Ascending aorta (tissue), 2 donors: Measurements from ENCODE around the gene ARPC1A. TPM values are rescaled to one million over a fixed set of nuclear protein-coding genes. Genes with fewer than 3 reads are reported as not detected.
A peak's percentile ranks its signal among the peaks of the same experiment; 100 is the strongest.
"Not testable (repeated sequence)": the region's sequence is repeated elsewhere in the genome, so short reads cannot be mapped to it uniquely, and the experiment has no call there.

Source experiments
- DNase-seq, 2 donors: peaks; one replicate each; pipeline ENCODE4 v3.0.0-alpha.2; 2019; ENCODE audit warnings: low spot score in 2 of 2
- H3K27ac ChIP-seq, 2 donors: fragments of 200-600 bp; sonication (generic); one replicate each; pipeline ENCODE4 v1.5.1; 2016 to 2017; ENCODE audit warnings: mild to moderate bottlenecking in 1 of 2
- H3K27me3 ChIP-seq: fragments of 200-600 bp; sonication (generic); one replicate; pipeline ENCODE4 v1.5.1; 2017
- H3K36me3 ChIP-seq, 2 donors: fragments of 200-600 bp; sonication (generic); one replicate each; pipeline ENCODE4 v1.5.1; 2016
- H3K4me1 ChIP-seq, 2 donors: fragments of 200-600 bp; sonication (generic); one replicate each; pipeline ENCODE4 v1.5.1; 2016 to 2017; ENCODE audit warnings: mild to moderate bottlenecking in 1 of 2
- H3K4me3 ChIP-seq, 2 donors: fragments of 200-600 bp; sonication (generic); one replicate each; pipeline ENCODE4 v1.5.1; 2016 to 2017; ENCODE audit warnings: mild to moderate bottlenecking in 1 of 2
- H3K9me3 ChIP-seq, 2 donors: fragments of 200-600 bp; sonication (generic); one replicate each; pipeline ENCODE4 v1.5.1; 2016
- intact Hi-C: fragments of 100-400 bp; cut with DNase I; formaldehyde crosslinking; loops from one replicate; pipeline ENCODE4 v1.15.1; 2023
- total RNA-seq: library from RNA; depleted of rRNA; stranded (reverse); fragments of >200 nt; gene quantifications from one replicate; pipeline ENCODE4 v1.1.0, GENCODE V29; 2016
- TF ChIP-seq, protein P1 (sequence below), 3 experiments: fragments of 200-600 bp in 2 of 3; fragments of 450-650 bp in 1 of 3; sonication (generic) in 2 of 3; IDR thresholded peaks; one replicate each; pipeline ENCODE4 v1.5.1; 2016 to 2019; ENCODE audit warnings: antibody characterized with exemption in 3 of 3, mild to moderate bottlenecking in 1 of 3, moderate library complexity in 1 of 3

The ARPC1A gene
- total RNA-seq, 1 donor from 2014 or later, result 87.7 TPM

DNA sequence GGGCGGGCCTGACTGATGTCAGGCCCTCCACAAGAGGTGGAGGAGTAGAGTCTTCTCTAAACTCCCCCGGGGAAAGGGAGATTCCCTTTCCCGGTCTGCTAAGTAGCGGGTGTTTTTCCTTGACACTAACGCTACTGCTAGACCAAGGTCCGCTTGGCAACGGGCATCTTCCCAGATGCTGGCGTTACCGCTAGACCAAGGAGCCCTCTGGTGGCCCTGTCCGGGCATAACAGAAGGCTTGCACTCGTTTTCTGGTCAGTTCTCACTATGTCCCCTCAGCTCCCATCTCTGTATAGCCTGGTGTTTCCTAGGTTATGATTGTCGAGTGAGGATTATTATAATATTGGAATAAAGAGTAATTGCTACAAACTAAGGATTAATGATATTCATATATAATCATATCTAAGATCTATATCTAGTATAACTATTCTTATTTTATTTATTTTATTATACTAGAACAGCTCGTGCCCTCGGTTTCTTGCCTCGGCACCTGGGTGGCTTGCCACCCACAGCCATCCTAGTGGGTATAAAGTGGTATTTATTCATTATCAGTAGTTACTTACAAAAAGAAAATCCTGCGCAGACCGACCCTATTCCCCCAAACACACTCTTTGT lies 89.9 kb downstream of the ARPC1A start:
- peaks cover 90 to 100% of the 10 kb centered on the region in 2 donors for H3K36me3 ChIP-seq
- H3K27ac ChIP-seq, H3K4me3 ChIP-seq, H3K9me3 ChIP-seq, intact Hi-C loops, H3K27me3 ChIP-seq, H3K4me1 ChIP-seq: not testable (repeated sequence)
- TF ChIP-seq, protein P1, sequence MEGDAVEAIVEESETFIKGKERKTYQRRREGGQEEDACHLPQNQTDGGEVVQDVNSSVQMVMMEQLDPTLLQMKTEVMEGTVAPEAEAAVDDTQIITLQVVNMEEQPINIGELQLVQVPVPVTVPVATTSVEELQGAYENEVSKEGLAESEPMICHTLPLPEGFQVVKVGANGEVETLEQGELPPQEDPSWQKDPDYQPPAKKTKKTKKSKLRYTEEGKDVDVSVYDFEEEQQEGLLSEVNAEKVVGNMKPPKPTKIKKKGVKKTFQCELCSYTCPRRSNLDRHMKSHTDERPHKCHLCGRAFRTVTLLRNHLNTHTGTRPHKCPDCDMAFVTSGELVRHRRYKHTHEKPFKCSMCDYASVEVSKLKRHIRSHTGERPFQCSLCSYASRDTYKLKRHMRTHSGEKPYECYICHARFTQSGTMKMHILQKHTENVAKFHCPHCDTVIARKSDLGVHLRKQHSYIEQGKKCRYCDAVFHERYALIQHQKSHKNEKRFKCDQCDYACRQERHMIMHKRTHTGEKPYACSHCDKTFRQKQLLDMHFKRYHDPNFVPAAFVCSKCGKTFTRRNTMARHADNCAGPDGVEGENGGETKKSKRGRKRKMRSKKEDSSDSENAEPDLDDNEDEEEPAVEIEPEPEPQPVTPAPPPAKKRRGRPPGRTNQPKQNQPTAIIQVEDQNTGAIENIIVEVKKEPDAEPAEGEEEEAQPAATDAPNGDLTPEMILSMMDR (IDR thresholded peaks at IDR 0.05), result peak; percentile 46 to 69 (median 55)
- DNase-seq, result peak in 1 of 2 donors; percentile 83

Other genes starting within 250 kb of the ARPC1A start
- 26.5 TPM for gene SMURF1, start 181.8 kb upstream of the ARPC1A start, total RNA-seq
- gene KPNA7, start 117.8 kb upstream of the ARPC1A start, total RNA-seq, result not detected
- not detected for gene MYH16, start 53.1 kb upstream of the ARPC1A start, total RNA-seq
- 360 TPM for gene ARPC1B, start 48.8 kb downstream of the ARPC1A start, total RNA-seq
- gene PDAP1, start 82.7 kb downstream of the ARPC1A start, total RNA-seq, result 104 TPM
- 41.3 TPM for gene BUD31, start 83.1 kb downstream of the ARPC1A start, total RNA-seq
- gene PTCD1, start 112.9 kb downstream of the ARPC1A start, total RNA-seq, result 2.6 TPM
- gene CPSF4, start 113.0 kb downstream of the ARPC1A start, total RNA-seq, result 38.0 TPM
- 893 TPM for gene ATP5MF, start 140.3 kb downstream of the ARPC1A start, total RNA-seq
- gene ZNF789, start 147.0 kb downstream of the ARPC1A start, total RNA-seq, result 4.2 TPM
- gene ZNF394, start 174.4 kb downstream of the ARPC1A start, total RNA-seq, result 25.7 TPM
- 4.4 TPM for gene ZKSCAN5, start 178.8 kb downstream of the ARPC1A start, total RNA-seq
- 0.64 TPM for gene FAM200A, start 226.2 kb downstream of the ARPC1A start, total RNA-seq
- 37.9 TPM for gene ZNF655, start 232.7 kb downstream of the ARPC1A start, total RNA-seq